Neural progenitor cell (in vitro differentiated cells): Measurements from ENCODE around the gene PCSK4. TPM values are rescaled to one million over a fixed set of nuclear protein-coding genes. Genes with fewer than 3 reads are reported as not detected.

ENCODE experiments used
- DNase-seq: peaks from one replicate; pipeline ENCODE4 v3.0.0-alpha.2; 2016; ENCODE audit warnings: low spot score
- H2AFZ ChIP-seq: fragments of 200-600 bp; sonication (generic); replicated peaks from 2 replicates; pipeline ENCODE4 v1.6.1; 2016; ENCODE audit warnings: antibody characterized with exemption
- H3F3A ChIP-seq: fragments of 200-600 bp; sonication (generic); 2 replicates; pipeline ENCODE4 v1.6.1; 2016; ENCODE audit warnings: antibody characterized with exemption, low read depth
- H3K27ac ChIP-seq: fragments of 200-600 bp; sonication (generic); 2 replicates; pipeline ENCODE4 v1.5.1; 2016; ENCODE audit warnings: mild to moderate bottlenecking
- H3K27me3 ChIP-seq: fragments of 200-600 bp; sonication (generic); 2 replicates; pipeline ENCODE4 v1.6.1; 2016; ENCODE audit warnings: mild to moderate bottlenecking, moderate library complexity
- H3K36me3 ChIP-seq: fragments of 200-600 bp; sonication (generic); 2 replicates; pipeline ENCODE4 v1.5.1; 2016
- H3K4me1 ChIP-seq: fragments of 200-600 bp; sonication (generic); 2 replicates; pipeline ENCODE4 v1.6.1; 2016; ENCODE audit warnings: mixed run types
- H3K4me2 ChIP-seq: fragments of 200-600 bp; sonication (generic); 2 replicates; pipeline ENCODE4 v1.6.1; 2016
- H3K4me3 ChIP-seq: fragments of 200-600 bp; sonication (generic); 2 replicates; pipeline ENCODE4 v1.5.1; 2016
- H3K79me2 ChIP-seq: fragments of 200-600 bp; sonication (generic); 2 replicates; pipeline ENCODE4 v1.6.1; 2016; ENCODE audit warnings: low read depth
- H3K9ac ChIP-seq: fragments of 200-600 bp; sonication (generic); 2 replicates; pipeline ENCODE4 v1.6.1; 2016
- H3K9me3 ChIP-seq: fragments of 200-600 bp; sonication (generic); 2 replicates; pipeline ENCODE4 v1.5.1; 2016; ENCODE audit warnings: low read depth
- H4K20me1 ChIP-seq: fragments of 200-600 bp; sonication (generic); 2 replicates; pipeline ENCODE4 v1.6.1; 2016; ENCODE audit warnings: low read depth
- H3K27ac Mint-ChIP-seq: 3 replicates; pipeline ENCODE4 v1.8.0; 2021; ENCODE audit warnings: mixed read lengths
- H3K27me3 Mint-ChIP-seq: 2 replicates; pipeline ENCODE4 v1.8.0; 2022; ENCODE audit warnings: low read depth, mild to moderate bottlenecking, inconsistent platforms, moderate library complexity, mixed read lengths; ENCODE audit not compliant: insufficient read depth
- H3K36me3 Mint-ChIP-seq: 3 replicates; pipeline ENCODE4 v1.8.0; 2021; ENCODE audit warnings: mixed read lengths
- H3K4me1 Mint-ChIP-seq: 3 replicates; pipeline ENCODE4 v1.8.0; 2021; ENCODE audit warnings: mixed read lengths
- H3K4me3 Mint-ChIP-seq: 3 replicates; pipeline ENCODE4 v1.8.0; 2021; ENCODE audit warnings: mild to moderate bottlenecking, moderate library complexity, mixed read lengths
- H3K9me3 Mint-ChIP-seq: 3 replicates; pipeline ENCODE4 v1.8.0; 2020; ENCODE audit warnings: mixed read lengths
- EZH2 ChIP-seq: fragments of 200-600 bp; sonication (generic); IDR thresholded peaks from 2 replicates; pipeline ENCODE4 v1.6.1; 2017; ENCODE audit warnings: antibody characterized with exemption, mild to moderate bottlenecking, moderate library complexity
- EZH2phosphoT487 ChIP-seq: fragments of 200-600 bp; sonication (generic); IDR thresholded peaks from 2 replicates; pipeline ENCODE4 v1.6.1; 2017; ENCODE audit warnings: antibody characterized with exemption
- total RNA-seq: library from RNA; depleted of rRNA; stranded (reverse); fragments of >200 nt; gene quantifications from 2 replicates; pipeline ENCODE4 v1.2.3, GENCODE V29; 2015; ENCODE audit warnings: low replicate concordance
- TF ChIP-seq, protein P1 (sequence below): fragments of 200-600 bp; sonication (generic); IDR thresholded peaks from 2 replicates; pipeline ENCODE4 v1.5.1; 2017; ENCODE audit warnings: antibody characterized with exemption, mild to moderate bottlenecking

PCSK4 gene
- total RNA-seq, 1 donor from 2014 or later, result 3.6 TPM

DNA sequence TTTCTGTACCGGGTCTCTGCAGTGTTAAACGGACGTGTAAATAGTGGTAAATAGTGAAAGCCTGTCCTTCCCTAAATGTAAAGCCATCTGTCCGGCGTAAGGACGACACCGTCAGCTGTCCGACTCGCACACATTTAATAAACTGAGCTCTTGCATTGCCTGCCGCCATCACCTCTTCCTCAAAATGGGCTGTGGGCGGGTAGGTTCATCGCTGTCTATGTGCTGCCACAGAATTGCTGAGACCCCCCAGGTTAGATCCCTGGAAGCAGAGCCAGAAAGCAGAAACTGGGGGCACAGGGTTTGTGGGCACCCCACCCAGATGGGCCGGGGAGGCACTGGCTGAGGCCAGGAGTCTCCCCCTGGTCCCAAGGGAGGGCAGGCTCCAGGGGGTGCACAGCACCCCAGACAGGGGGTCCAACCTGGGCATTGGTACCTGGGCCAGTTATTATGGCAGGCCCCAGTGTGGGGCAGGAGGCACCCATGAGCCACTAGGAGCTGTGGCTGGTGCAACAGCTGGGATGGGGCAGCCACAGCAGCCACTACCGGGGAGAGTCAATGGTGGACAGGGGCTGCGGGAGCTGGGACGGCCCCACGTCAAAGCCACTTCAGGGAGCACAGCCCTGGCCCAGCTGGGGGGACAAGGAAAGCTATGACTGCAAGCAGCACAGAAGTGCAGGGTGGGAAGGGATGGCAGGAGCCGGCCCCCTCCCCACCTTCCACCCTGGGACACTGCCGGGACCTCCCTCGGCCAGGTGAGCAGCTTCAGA is 16.9 kb downstream of the PCSK4 start:
- Histone ChIP-seq H3K4me2 (no peak overlapping the region), H3K79me2 (peaks cover 22% of the 10 kb centered on the region), H2AFZ (no peak overlapping the region), H3K9me3 (no peaks in the 10 kb centered on the region), H3K27me3 (peaks cover 60% of the 10 kb centered on the region), H3F3A (peaks cover 30% of the 10 kb centered on the region), H3K4me3 (no peak overlapping the region), H3K27ac (no peak overlapping the region), H4K20me1 (peaks cover 95% of the 10 kb centered on the region), H3K36me3 (no peaks in the 10 kb centered on the region), H3K9ac (no peak overlapping the region), H3K4me1 (peaks cover 32% of the 10 kb centered on the region)
- peak overlapping the region; percentile 59 for H3K27ac Mint-ChIP-seq
- peaks cover 21% of the 10 kb centered on the region for H3K27me3 Mint-ChIP-seq
- no peak for DNase-seq
- peaks cover 2% of the 10 kb centered on the region for H3K36me3 Mint-ChIP-seq
- H3K9me3 Mint-ChIP-seq, result no peaks in the 10 kb centered on the region
- peaks cover 6% of the 10 kb centered on the region for H3K4me1 Mint-ChIP-seq
- H3K4me3 Mint-ChIP-seq, result peak overlapping the region; percentile 46
- TF ChIP-seq EZH2phosphoT487 (no peak), EZH2 (no peak)
- TF ChIP-seq, protein P1, sequence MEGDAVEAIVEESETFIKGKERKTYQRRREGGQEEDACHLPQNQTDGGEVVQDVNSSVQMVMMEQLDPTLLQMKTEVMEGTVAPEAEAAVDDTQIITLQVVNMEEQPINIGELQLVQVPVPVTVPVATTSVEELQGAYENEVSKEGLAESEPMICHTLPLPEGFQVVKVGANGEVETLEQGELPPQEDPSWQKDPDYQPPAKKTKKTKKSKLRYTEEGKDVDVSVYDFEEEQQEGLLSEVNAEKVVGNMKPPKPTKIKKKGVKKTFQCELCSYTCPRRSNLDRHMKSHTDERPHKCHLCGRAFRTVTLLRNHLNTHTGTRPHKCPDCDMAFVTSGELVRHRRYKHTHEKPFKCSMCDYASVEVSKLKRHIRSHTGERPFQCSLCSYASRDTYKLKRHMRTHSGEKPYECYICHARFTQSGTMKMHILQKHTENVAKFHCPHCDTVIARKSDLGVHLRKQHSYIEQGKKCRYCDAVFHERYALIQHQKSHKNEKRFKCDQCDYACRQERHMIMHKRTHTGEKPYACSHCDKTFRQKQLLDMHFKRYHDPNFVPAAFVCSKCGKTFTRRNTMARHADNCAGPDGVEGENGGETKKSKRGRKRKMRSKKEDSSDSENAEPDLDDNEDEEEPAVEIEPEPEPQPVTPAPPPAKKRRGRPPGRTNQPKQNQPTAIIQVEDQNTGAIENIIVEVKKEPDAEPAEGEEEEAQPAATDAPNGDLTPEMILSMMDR, result no peak

DNA sequence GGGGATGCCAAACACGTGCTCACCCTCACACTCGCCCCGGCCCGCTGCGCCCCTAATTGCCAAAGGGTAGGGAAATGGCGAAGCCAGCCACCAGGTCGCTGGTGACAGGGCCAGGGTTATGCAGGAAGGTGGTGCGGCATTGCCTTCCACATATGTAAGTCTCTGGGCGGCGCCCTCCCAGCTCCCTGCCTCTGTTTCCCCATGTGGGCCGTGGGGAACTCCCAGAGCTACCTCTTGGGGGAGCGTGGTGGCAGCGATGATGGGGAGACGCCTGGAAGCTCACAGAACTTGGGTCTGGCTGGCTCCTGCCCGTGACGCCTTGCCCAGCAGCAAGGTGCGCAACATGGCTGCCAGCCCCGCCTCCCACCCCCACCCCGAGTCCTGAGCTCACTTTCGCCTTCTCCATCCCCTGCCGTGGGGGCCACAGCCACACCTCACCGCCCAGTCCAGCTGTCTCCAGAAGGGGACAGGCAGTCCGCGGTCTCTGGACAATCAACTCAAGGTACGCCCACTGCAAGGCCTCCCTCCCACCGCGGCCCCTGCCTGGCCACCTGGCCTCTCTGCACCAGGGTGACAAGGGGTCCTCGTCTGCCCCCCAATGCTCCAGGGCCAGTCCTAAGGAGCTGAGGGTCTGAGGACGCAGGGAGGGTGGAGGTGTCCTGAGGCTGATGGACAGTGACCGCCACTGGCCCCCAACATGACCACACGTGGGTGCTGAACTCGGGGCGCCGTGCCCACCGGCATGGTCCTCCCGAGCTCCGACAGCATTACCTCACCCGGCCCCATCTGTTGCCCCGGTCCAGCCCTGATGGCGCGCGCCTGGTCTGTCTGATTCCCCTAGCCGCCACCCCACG is 17.7 kb downstream of the PCSK4 start:
- Histone ChIP-seq H3K9me3 (no peaks in the 10 kb centered on the region), H3K4me2 (no peak overlapping the region), H3K4me3 (no peak overlapping the region), H4K20me1 (peaks cover 95% of the 10 kb centered on the region), H3K27ac (no peak overlapping the region), H3K27me3 (peaks cover 68% of the 10 kb centered on the region), H3K9ac (no peak overlapping the region), H3K79me2 (peaks cover 14% of the 10 kb centered on the region), H3K4me1 (peaks cover 34% of the 10 kb centered on the region), H3F3A (peaks cover 38% of the 10 kb centered on the region), H3K36me3 (no peaks in the 10 kb centered on the region), H2AFZ (no peak overlapping the region)
- TF ChIP-seq EZH2, result no peak
- TF ChIP-seq, protein P1, result no peak
- no peak for TF ChIP-seq EZH2phosphoT487
- H3K4me3 Mint-ChIP-seq, result peak overlapping the region; percentile 48
- H3K9me3 Mint-ChIP-seq, result no peaks in the 10 kb centered on the region
- peaks cover 22% of the 10 kb centered on the region for H3K27me3 Mint-ChIP-seq
- no peak for DNase-seq
- H3K27ac Mint-ChIP-seq, result no peak overlapping the region
- peaks cover 2% of the 10 kb centered on the region for H3K36me3 Mint-ChIP-seq
- H3K4me1 Mint-ChIP-seq, result peaks cover 6% of the 10 kb centered on the region

DNA sequence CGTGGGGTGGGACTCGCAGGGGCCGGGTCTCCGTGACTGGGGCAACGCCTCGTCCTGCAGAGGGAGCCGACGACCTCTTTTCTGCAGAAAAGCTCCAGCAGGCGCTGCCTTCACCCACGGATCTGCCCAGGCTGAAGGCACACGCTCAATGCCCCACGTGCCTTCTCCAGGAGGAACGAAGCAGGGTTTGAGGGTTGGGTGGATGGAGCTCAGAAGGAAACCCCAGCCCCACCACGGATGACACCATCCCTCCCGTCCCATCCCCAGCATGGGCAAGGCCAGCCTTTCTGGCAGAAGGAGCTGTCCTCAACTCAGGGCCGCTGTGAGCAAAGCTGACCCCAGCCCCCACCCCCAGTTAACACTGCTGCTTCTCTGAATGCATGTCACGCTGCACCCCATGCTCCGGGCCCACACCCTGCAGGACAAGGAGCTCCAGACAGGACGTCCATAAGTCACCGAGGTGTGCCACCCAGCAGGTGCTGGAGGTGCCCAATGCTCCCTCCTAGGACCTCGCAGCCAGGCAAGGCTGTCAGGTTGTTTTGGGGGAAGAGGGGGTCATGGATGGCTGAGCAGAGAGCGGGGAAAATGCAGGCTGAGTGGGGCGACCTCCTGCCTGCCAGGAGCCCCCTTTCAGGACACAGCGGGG is 18.5 kb downstream of the PCSK4 start:
- Histone ChIP-seq H3K4me1 (peaks cover 42% of the 10 kb centered on the region), H3F3A (peaks cover 45% of the 10 kb centered on the region), H3K4me3 (peak overlapping the region; percentile 45), H3K4me2 (peak overlapping the region; percentile 76), H3K9ac (no peak overlapping the region), H3K79me2 (peaks cover 6% of the 10 kb centered on the region), H3K27me3 (peaks cover 76% of the 10 kb centered on the region), H4K20me1 (peaks cover 95% of the 10 kb centered on the region), H3K9me3 (no peaks in the 10 kb centered on the region), H3K36me3 (no peaks in the 10 kb centered on the region), H2AFZ (no peak overlapping the region), H3K27ac (no peak overlapping the region)
- peak overlapping the region; percentile 48 for H3K4me3 Mint-ChIP-seq
- peaks cover 24% of the 10 kb centered on the region for H3K27me3 Mint-ChIP-seq
- H3K27ac Mint-ChIP-seq, result no peak overlapping the region
- H3K9me3 Mint-ChIP-seq, result no peaks in the 10 kb centered on the region
- peaks cover 4% of the 10 kb centered on the region for H3K4me1 Mint-ChIP-seq
- H3K36me3 Mint-ChIP-seq, result peaks cover 2% of the 10 kb centered on the region
- no peak for TF ChIP-seq EZH2phosphoT487
- TF ChIP-seq, protein P1, result peak; percentile 41
- DNase-seq, result peak; percentile 49
